Transverse colon (tissue), 4 donors: Measurements from ENCODE around the gene CABP4. TPM values are rescaled to one million over a fixed set of nuclear protein-coding genes. Genes with fewer than 3 reads are reported as not detected.

ENCODE experiments used
- DNase-seq: peaks from one replicate; pipeline ENCODE4 v3.0.0-alpha.2; 2019
- H3K27ac ChIP-seq, 4 donors: fragments of 200-600 bp; sonication (generic); 2 replicates each; pipeline ENCODE4 v1.5.1; 2016 to 2018; ENCODE audit warnings: inconsistent platforms in 4 of 4
- H3K27me3 ChIP-seq: fragments of 200-600 bp; sonication (generic); 2 replicates; pipeline ENCODE4 v1.5.1; 2017; ENCODE audit warnings: inconsistent platforms
- H3K36me3 ChIP-seq, 4 donors: fragments of 200-600 bp; sonication (generic); 2 replicates each; pipeline ENCODE4 v1.5.1; 2017 to 2019; ENCODE audit warnings: inconsistent platforms in 4 of 4
- H3K4me1 ChIP-seq, 4 donors: fragments of 200-600 bp; sonication (generic); 2 replicates each; pipeline ENCODE4 v1.5.1; 2017 to 2020; ENCODE audit warnings: inconsistent platforms in 4 of 4
- H3K4me3 ChIP-seq, 4 donors: fragments of 200-600 bp; sonication (generic); 1 replicate in 1 of 4; 2 replicates in 3 of 4; pipeline versions ENCODE4 v1.5.1 to v1.6.1; 2017 to 2019; ENCODE audit warnings: inconsistent platforms in 4 of 4
- H3K9me3 ChIP-seq, 2 donors: fragments of 200-600 bp; sonication (generic); 2 replicates each; pipeline ENCODE4 v1.5.1; 2017 to 2019; ENCODE audit warnings: inconsistent platforms in 2 of 2
- CTCF ChIP-seq, 5 experiments: fragments of 200-600 bp in 3 of 5; fragments of 450-650 bp in 2 of 5; sonication (generic) in 3 of 5; IDR thresholded peaks; 1 replicate in 2 of 5; 2 replicates in 3 of 5; pipeline ENCODE4 v1.5.1; 2016 to 2017; ENCODE audit warnings: antibody characterized with exemption in 5 of 5, inconsistent platforms in 3 of 5, mild to moderate bottlenecking in 2 of 5, moderate library complexity in 1 of 5
- EP300 ChIP-seq: sonication (generic); formaldehyde crosslinking; IDR thresholded peaks from one replicate; pipeline ENCODE4 v1.6.1; 2017; ENCODE audit warnings: antibody characterized with exemption, low read depth
- POLR2A ChIP-seq: fragments of 450-650 bp; IDR thresholded peaks from one replicate; pipeline ENCODE4 v1.6.1; 2016; ENCODE audit warnings: antibody characterized with exemption, mild to moderate bottlenecking, moderate library complexity
- POLR2AphosphoS5 ChIP-seq, 3 donors: sonication (generic); formaldehyde crosslinking; IDR thresholded peaks; one replicate each; pipeline ENCODE4 v1.6.1; 2016; ENCODE audit warnings: antibody characterized with exemption in 3 of 3
- WGBS, 2 donors: methylation state at CpG; one replicate each; pipeline ENCODE4 v1.1.5; 2018; ENCODE audit warnings: low coverage in 1 of 2; 5-methylcytosine and 5-hydroxymethylcytosine counted together
- in situ Hi-C, 4 donors: fragments of 200-750 bp; cut with MboI; loops; one replicate each; pipeline versions ENCODE4 v1.15.0 to v1.15.1; 2017; ENCODE audit warnings: low sequenced_read_pairs in 3 of 4, low pct_ligation_motif_present in 1 of 4, low pct_unique_long_range_greater_than_20kb in 1 of 4
- intact Hi-C: fragments of 100-400 bp; cut with DNase I; formaldehyde crosslinking; loops from one replicate; pipeline ENCODE4 v1.15.1; 2023; ENCODE audit warnings: low total_unique reads
- total RNA-seq, 4 donors: library from RNA; depleted of rRNA; stranded (reverse); fragments of >200 nt; gene quantifications; one replicate each; pipeline ENCODE4 v1.1.0, GENCODE V29; 2016

CABP4 gene
- total RNA-seq, 4 donors from 2014 or later, result 1.2 to 2.2 TPM; not detected in 2

- H3K27me3 ChIP-seq, result no peaks in the 10 kb centered on the region
- in situ Hi-C loops (no loop called here), intact Hi-C loops (no loop called here)
- no peak for DNase-seq
- 83% methylated on average over 31 of the region's 33 CpGs; no CpG with 5 or more reads in 1 of the 2 donors for WGBS, 2 donors
- no peak for TF ChIP-seq POLR2A
- TF ChIP-seq POLR2AphosphoS5 (IDR thresholded peaks at IDR 0.05), result no peak
- no peak for TF ChIP-seq CTCF (IDR thresholded peaks at IDR 0.05)
- H3K4me3 ChIP-seq, result no peak within 1 kb of the TSS
- peak within 1 kb of the TSS in 1 of 4 donors; percentile 7 for H3K27ac ChIP-seq
- H3K4me1 ChIP-seq, result no peaks in the 10 kb centered on the region
- H3K9me3 ChIP-seq, result no peaks in the 10 kb centered on the region
- no peaks in the 10 kb centered on the region for H3K36me3 ChIP-seq
Measured at GRCh38 chr11:67452141-67452952, 2.8 kb upstream of the CABP4 start, which contains the start of gene GPR152. TSS of gene GPR152 (minus strand) at chr11:67452729. CDS start at chr11:67452724, 5 bp downstream.

- Histone ChIP-seq H3K9me3 (no peaks in the 10 kb centered on the region), H3K27me3 (no peaks in the 10 kb centered on the region), H3K36me3 (no peaks in the 10 kb centered on the region), H3K4me3 (no peak overlapping the region), H3K4me1 (no peaks in the 10 kb centered on the region), H3K27ac (no peak overlapping the region)
- no peak for DNase-seq
- in situ Hi-C loops (no loop called here), intact Hi-C loops (no loop called here)
- WGBS, 2 donors, result 90 to 100% methylated on average over 1 to 17 of the region's 21 CpGs
- TF ChIP-seq POLR2AphosphoS5 (IDR thresholded peaks at IDR 0.05) (no peak), CTCF (IDR thresholded peaks at IDR 0.05) (no peak), POLR2A (no peak), EP300 (no peak)
Measured at GRCh38 chr11:67453816-67454732, 1.1 kb upstream of the CABP4 start.

- no peaks in the 10 kb centered on the region for H3K4me1 ChIP-seq
- 82% methylated on average over 20 of the region's 25 CpGs; no CpG with 5 or more reads in 1 of the 2 donors for WGBS, 2 donors
- in situ Hi-C loops, result no loop called here
- intact Hi-C loops, result no loop called here
- H3K4me3 ChIP-seq, result no peak overlapping the region
- H3K27me3 ChIP-seq, result no peaks in the 10 kb centered on the region
- TF ChIP-seq POLR2AphosphoS5 (IDR thresholded peaks at IDR 0.05), result no peak
- no peak for TF ChIP-seq CTCF (IDR thresholded peaks at IDR 0.05)
- no peak for TF ChIP-seq POLR2A
- H3K36me3 ChIP-seq, result no peaks in the 10 kb centered on the region
- H3K9me3 ChIP-seq, result no peaks in the 10 kb centered on the region
- DNase-seq, result no peak
- H3K27ac ChIP-seq, result no peak overlapping the region
Measured at GRCh38 chr11:67456068-67456705, 1.0 kb downstream of the CABP4 start.

- Histone ChIP-seq H3K27me3 (no peaks in the 10 kb centered on the region), H3K4me3 (no peak overlapping the region), H3K36me3 (no peaks in the 10 kb centered on the region), H3K9me3 (no peaks in the 10 kb centered on the region), H3K4me1 (no peaks in the 10 kb centered on the region), H3K27ac (no peak overlapping the region)
- DNase-seq, result no peak
- intact Hi-C loops (no loop called here), in situ Hi-C loops (no loop called here)
- no peak for TF ChIP-seq POLR2A
- TF ChIP-seq CTCF (IDR thresholded peaks at IDR 0.05), result no peak
- TF ChIP-seq POLR2AphosphoS5 (IDR thresholded peaks at IDR 0.05), result no peak
- TF ChIP-seq EP300, result no peak
- 80 to 92% methylated on average over 1 to 11 of the region's 12 CpGs for WGBS, 2 donors
Measured at GRCh38 chr11:67457453-67457852, 2.3 kb downstream of the CABP4 start.
